MM.1S (cell line): ENCODE measurements around the gene HERC4.

ENCODE experiments used
- DNase-seq: peaks from one replicate; pipeline ENCODE4 v3.0.0-alpha.2; 2015
- H2AFZ ChIP-seq: fragments of 300-600 bp; sonication (generic); 2 replicates; pipeline ENCODE4 v1.6.0; 2016; ENCODE audit warnings: antibody characterized with exemption, low read length
- H3F3A ChIP-seq: fragments of 300-600 bp; sonication (generic); 2 replicates; pipeline ENCODE4 v1.6.1; 2016; ENCODE audit warnings: mild to moderate bottlenecking, antibody characterized with exemption, low read length, moderate library complexity, mixed read lengths; ENCODE audit not compliant: insufficient read depth
- H3K27ac ChIP-seq: fragments of 300-600 bp; sonication (generic); 2 replicates; pipeline ENCODE4 v1.5.1; 2016; ENCODE audit warnings: mild to moderate bottlenecking, low read length
- H3K27me3 ChIP-seq: fragments of 300-600 bp; sonication (generic); replicated peaks from 2 replicates; pipeline ENCODE4 v1.6.0; 2016; ENCODE audit warnings: low read length; ENCODE audit not compliant: insufficient read depth
- H3K36me3 ChIP-seq: fragments of 300-600 bp; sonication (generic); replicated peaks from 2 replicates; pipeline ENCODE4 v1.6.1; 2016; ENCODE audit warnings: mild to moderate bottlenecking, low read length, mixed read lengths; ENCODE audit not compliant: insufficient read depth
- H3K4me1 ChIP-seq: fragments of 300-600 bp; sonication (generic); 2 replicates; pipeline ENCODE4 v1.6.1; 2016; ENCODE audit warnings: low read length, mixed read lengths
- H3K4me2 ChIP-seq: fragments of 300-600 bp; sonication (generic); 2 replicates; pipeline ENCODE4 v1.6.0; 2016; ENCODE audit warnings: low read depth, low read length
- H3K4me3 ChIP-seq: fragments of 300-600 bp; sonication (generic); 2 replicates; pipeline ENCODE4 v1.5.1; 2016; ENCODE audit warnings: low read length, mixed read lengths
- H3K79me2 ChIP-seq: fragments of 300-600 bp; sonication (generic); 2 replicates; pipeline ENCODE4 v1.6.1; 2016; ENCODE audit warnings: mixed run types, low read length, mixed read lengths
- H3K9ac ChIP-seq: fragments of 300-600 bp; sonication (generic); 2 replicates; pipeline ENCODE4 v1.6.1; 2016; ENCODE audit warnings: low read length, mixed read lengths
- H3K9me2 ChIP-seq: fragments of 300-600 bp; sonication (generic); replicated peaks from 2 replicates; pipeline ENCODE4 v1.6.1; 2016; ENCODE audit warnings: mild to moderate bottlenecking, low read length, mixed read lengths; ENCODE audit not compliant: insufficient read depth
- H3K9me3 ChIP-seq: fragments of 300-600 bp; sonication (generic); replicated peaks from 2 replicates; pipeline ENCODE4 v1.6.1; 2016; ENCODE audit warnings: mild to moderate bottlenecking, low read length, mixed read lengths; ENCODE audit not compliant: insufficient read depth
- H4K20me1 ChIP-seq: fragments of 300-600 bp; sonication (generic); 2 replicates; pipeline ENCODE4 v1.6.1; 2016; ENCODE audit warnings: mild to moderate bottlenecking, low read length, moderate library complexity, mixed read lengths; ENCODE audit not compliant: insufficient read depth
- CTCF ChIP-seq: fragments of 300-600 bp; sonication (generic); IDR thresholded peaks from 2 replicates; pipeline ENCODE4 v1.5.1; 2016; ENCODE audit warnings: antibody characterized with exemption, low read length, mixed read lengths
- EZH2 ChIP-seq: fragments of 300-600 bp; sonication (generic); optimal IDR thresholded peaks from 2 replicates; pipeline ENCODE3; 2017; ENCODE audit warnings: low read depth, mild to moderate bottlenecking, antibody characterized with exemption, low read length, mixed read lengths
- EZH2phosphoT487 ChIP-seq: fragments of 300-600 bp; sonication (generic); IDR thresholded peaks from 2 replicates; pipeline ENCODE4 v1.6.1; 2018; ENCODE audit warnings: antibody characterized with exemption, low read length

The HERC4 gene

DNA sequence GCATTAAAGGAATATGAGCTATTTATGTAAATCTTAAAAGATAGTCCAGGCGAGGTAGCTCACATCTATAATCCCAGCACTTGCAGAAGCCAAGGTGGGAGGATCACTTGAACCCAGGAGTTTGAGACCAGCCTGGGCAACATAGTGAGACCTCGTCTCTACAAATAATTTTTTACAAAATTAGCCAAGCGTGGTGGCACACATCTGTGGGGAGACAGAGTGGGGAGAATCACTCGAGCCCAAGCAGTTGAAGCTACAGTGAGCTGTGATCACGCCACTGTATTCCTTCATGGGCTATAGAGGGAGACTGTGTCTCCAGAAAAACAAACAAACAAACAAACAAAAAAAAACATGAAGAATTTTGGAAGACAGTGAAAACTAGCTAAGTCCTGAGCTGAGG lies 28.4 kb downstream of the HERC4 start:
- Histone ChIP-seq H3K4me3 (no peak overlapping the region), H3K27ac (no peak overlapping the region), H3K4me2 (no peak overlapping the region), H3K79me2 (no peaks in the 10 kb centered on the region), H3K36me3 (no peaks in the 10 kb centered on the region), H3K27me3 (no peaks in the 10 kb centered on the region), H4K20me1 (no peaks in the 10 kb centered on the region), H3F3A (no peaks in the 10 kb centered on the region), H3K9me2 (no peaks in the 10 kb centered on the region), H3K9me3 (no peaks in the 10 kb centered on the region), H2AFZ (no peak overlapping the region), H3K4me1 (no peaks in the 10 kb centered on the region), H3K9ac (no peak overlapping the region)
- no peak for DNase-seq
- TF ChIP-seq EZH2: no peak
- TF ChIP-seq CTCF: no peak
- TF ChIP-seq EZH2phosphoT487: no peak

DNA sequence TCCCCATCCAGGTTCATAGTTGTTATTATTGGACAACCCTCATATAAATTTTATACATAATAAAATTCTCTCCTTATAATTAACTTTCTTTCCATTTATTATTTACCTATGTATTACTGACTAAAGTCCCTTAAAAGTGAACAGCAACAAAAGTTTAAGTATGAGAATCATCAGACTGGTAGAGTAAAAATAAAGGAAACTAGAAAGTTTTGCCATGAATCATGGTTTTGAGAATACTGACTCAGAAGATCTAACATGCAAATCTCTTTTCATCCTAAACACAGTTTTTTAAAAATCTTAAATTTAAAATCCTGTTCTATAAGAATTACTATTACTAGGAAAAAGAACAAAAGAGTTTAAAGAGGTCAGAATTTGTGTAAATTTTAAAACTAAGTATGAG lies 32.1 kb downstream of the HERC4 start:
- Histone ChIP-seq H3F3A (no peaks in the 10 kb centered on the region), H2AFZ (no peak overlapping the region)

DNA sequence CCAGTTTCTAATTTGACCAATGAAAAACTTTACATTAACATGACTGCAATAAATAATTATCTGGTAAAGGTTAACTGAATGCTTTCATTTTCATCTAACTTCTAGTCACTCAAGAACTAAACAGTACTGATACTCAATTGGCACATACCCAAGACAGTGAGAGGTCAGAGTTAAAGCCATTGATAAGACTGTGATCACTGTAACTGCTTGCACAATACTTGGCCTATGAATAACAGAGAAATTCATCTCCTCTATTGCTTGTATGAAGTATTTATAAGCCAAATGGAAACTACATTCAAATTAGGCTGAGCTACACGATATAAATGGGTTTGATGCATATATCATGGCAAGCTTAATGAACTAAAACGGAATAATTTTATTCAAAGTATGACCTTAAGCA lies 43.0 kb downstream of the HERC4 start:
- Histone ChIP-seq H4K20me1 (no peaks in the 10 kb centered on the region), H3K79me2 (no peaks in the 10 kb centered on the region), H3F3A (no peaks in the 10 kb centered on the region), H3K9me3 (no peaks in the 10 kb centered on the region), H3K4me3 (no peak overlapping the region), H3K4me1 (no peaks in the 10 kb centered on the region), H3K27me3 (no peaks in the 10 kb centered on the region), H3K4me2 (no peak overlapping the region), H3K27ac (no peak overlapping the region), H2AFZ (no peak overlapping the region), H3K9ac (no peak overlapping the region), H3K36me3 (no peaks in the 10 kb centered on the region), H3K9me2 (no peaks in the 10 kb centered on the region)
- no peak for TF ChIP-seq EZH2phosphoT487
- no peak for TF ChIP-seq EZH2
- no peak for TF ChIP-seq CTCF
- DNase-seq: no peak

More for the DNA sequence above, 32.1 kb downstream of the HERC4 start:
- no peak for DNase-seq
- Histone ChIP-seq H3K36me3 (no peaks in the 10 kb centered on the region), H3K9me2 (no peaks in the 10 kb centered on the region), H3K4me2 (no peak overlapping the region), H3K4me1 (no peaks in the 10 kb centered on the region), H4K20me1 (no peaks in the 10 kb centered on the region), H3K4me3 (no peak overlapping the region), H3K27ac (no peak overlapping the region), H3K79me2 (no peaks in the 10 kb centered on the region), H3K9me3 (no peaks in the 10 kb centered on the region), H3K9ac (no peak overlapping the region), H3K27me3 (no peaks in the 10 kb centered on the region)
- no peak for TF ChIP-seq EZH2
- TF ChIP-seq CTCF: no peak
- no peak for TF ChIP-seq EZH2phosphoT487
